ENCODE results near the gene MIB2. TPM values are rescaled to one million over a fixed set of nuclear protein-coding genes. Genes with fewer than 3 reads are reported as not detected.

Gene MIB2
- total RNA-seq, 1 donor from 2014 or later, result 66.8 TPM

- intact Hi-C loops (cut with DNase I), result no loop called here
- Histone ChIP-seq H3K27ac (no peak overlapping the region), H3K27me3 (peaks cover 4% of the 10 kb centered on the region), H3K4me1 (peaks cover 26% of the 10 kb centered on the region), H3K4me3 (no peak overlapping the region), H3K9me3 (no peaks in the 10 kb centered on the region), H3K36me3 (no peaks in the 10 kb centered on the region)
- DNase-seq (ENCODE audit: extremely low spot score in 2 of 2), result no peak
- TF ChIP-seq POLR2AphosphoS5 (IDR thresholded peaks at IDR 0.05; ENCODE audit: insufficient read depth in 1 of 2, low read depth in 1 of 2) (no peak), POLR2A (IDR thresholded peaks at IDR 0.05) (no peak)
- TF ChIP-seq, protein P1, sequence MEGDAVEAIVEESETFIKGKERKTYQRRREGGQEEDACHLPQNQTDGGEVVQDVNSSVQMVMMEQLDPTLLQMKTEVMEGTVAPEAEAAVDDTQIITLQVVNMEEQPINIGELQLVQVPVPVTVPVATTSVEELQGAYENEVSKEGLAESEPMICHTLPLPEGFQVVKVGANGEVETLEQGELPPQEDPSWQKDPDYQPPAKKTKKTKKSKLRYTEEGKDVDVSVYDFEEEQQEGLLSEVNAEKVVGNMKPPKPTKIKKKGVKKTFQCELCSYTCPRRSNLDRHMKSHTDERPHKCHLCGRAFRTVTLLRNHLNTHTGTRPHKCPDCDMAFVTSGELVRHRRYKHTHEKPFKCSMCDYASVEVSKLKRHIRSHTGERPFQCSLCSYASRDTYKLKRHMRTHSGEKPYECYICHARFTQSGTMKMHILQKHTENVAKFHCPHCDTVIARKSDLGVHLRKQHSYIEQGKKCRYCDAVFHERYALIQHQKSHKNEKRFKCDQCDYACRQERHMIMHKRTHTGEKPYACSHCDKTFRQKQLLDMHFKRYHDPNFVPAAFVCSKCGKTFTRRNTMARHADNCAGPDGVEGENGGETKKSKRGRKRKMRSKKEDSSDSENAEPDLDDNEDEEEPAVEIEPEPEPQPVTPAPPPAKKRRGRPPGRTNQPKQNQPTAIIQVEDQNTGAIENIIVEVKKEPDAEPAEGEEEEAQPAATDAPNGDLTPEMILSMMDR (IDR thresholded peaks at IDR 0.05), result no peak
Observed at GRCh38 chr1:1627261-1627828, 12.0 kb downstream of the MIB2 start.

DNA sequence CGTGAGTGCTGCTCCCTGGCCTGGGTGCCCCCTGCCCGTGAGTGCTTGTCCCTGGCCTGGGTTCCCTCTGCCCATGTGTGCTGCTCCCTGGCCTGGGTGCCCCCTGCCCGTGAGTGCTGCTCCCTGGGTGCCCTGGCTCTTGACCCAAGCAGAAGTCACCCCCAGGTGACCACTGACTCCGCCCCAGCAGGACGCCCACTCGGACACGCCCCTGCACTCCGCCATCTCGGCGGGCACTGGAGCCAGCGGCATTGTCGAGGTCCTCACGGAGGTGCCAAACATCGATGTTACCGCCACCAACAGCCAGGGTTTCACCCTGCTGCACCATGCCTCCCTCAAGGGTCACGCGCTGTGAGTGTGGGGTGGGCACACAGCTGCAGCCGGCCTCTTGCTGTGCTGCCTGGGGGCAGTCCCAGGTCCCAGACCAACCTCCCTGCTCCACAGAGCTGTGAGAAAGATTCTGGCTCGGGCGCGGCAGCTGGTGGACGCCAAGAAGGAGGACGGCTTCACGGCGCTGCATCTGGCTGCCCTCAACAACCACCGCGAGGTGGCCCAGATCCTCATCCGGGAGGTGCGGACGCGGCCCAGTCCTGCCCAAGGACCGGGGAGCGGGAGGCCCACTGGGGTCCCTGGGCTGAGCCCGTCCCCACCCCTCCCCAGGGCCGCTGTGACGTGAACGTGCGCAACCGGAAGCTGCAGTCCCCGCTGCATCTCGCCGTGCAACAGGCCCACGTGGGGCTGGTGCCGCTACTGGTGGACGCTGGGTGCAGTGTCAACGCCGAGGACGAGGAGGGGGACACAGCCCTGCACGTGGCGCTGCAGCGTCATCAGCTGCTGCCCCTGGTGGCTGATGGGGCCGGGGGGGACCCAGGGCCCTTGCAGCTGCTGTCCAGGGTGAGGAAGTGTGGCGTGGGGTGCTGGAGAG is 12.8 kb downstream of the MIB2 start:
- Histone ChIP-seq H3K27me3 (peaks cover 4% of the 10 kb centered on the region), H3K27ac (no peak overlapping the region), H3K4me3 (no peak overlapping the region), H3K9me3 (no peaks in the 10 kb centered on the region), H3K36me3 (no peaks in the 10 kb centered on the region), H3K4me1 (peaks cover 26% of the 10 kb centered on the region)
- intact Hi-C loops (cut with DNase I), result no loop called here
- DNase-seq (ENCODE audit: extremely low spot score in 2 of 2), result no peak
- TF ChIP-seq POLR2A (IDR thresholded peaks at IDR 0.05) (no peak), POLR2AphosphoS5 (IDR thresholded peaks at IDR 0.05; ENCODE audit: insufficient read depth in 1 of 2, low read depth in 1 of 2) (no peak)
- TF ChIP-seq, protein P1 (IDR thresholded peaks at IDR 0.05), result no peak

DNA sequence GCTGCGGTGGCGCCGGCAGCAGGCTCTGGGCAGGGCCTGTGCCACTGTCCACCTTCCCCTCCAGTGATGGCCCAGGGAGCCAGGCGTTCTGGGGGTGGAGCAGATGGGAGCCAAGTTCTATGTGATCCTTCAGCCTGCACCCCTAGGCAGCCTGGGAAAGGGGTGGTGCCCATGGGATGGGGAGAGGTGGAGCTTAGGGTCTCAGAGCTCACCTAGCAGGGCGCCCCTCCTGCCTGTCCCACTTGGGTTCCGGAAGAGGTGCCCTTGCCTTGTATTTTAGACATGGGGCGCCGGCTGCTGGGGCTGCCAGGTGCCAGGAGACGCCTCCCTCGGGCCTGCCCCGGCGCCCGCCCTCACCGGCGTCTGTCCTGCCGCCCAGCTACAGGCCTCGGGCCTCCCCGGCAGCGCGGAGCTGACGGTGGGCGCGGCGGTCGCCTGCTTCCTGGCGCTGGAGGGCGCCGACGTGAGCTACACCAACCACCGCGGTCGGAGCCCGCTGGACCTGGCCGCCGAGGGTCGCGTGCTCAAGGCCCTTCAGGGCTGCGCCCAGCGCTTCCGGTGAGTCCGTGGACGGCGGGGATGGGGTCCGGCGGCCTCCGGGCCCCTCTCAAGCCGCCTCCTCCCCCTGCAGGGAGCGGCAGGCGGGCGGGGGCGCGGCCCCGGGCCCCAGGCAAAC is 13.6 kb downstream of the MIB2 start:
- intact Hi-C loops (cut with DNase I), result no loop called here
- peaks cover 26% of the 10 kb centered on the region for H3K4me1 ChIP-seq

DNA sequence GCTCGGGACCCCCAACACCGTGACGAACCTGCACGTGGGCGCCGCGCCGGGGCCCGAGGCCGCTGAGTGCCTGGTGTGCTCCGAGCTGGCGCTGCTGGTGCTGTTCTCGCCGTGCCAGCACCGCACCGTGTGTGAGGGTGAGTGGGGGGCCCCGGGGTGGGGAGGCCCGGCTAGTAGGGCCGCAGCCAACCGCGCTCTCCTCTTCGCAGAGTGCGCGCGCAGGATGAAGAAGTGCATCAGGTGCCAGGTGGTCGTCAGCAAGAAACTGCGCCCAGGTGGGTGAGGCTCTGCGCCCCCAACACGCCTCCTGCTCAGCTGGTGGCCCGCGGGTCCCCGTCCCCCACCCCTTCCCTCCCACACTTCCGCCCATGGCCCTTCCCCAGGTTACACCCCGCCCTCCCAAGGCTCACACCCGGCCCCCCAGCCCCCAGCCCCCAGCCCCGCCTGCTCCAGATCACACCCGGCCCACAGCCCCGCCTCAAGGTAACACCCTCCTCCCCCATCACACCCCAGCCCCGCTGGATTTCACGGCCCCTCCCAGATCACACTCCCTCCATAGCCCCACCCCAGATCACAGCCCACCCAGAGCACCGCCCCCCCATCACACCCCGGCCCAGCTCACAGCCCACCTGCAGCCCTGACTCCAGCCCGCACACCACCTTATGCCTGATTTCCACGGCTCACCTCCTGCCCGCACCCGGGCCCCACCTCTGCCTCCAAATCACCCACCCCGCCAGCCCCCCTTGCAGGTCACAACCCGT is 14.3 kb downstream of the MIB2 start:
- intact Hi-C loops (cut with DNase I), result no loop called here
- TF ChIP-seq, protein P1 (IDR thresholded peaks at IDR 0.05), result no peak
- TF ChIP-seq POLR2AphosphoS5 (IDR thresholded peaks at IDR 0.05; ENCODE audit: insufficient read depth in 1 of 2, low read depth in 1 of 2), result no peak
- no peak for TF ChIP-seq POLR2A (IDR thresholded peaks at IDR 0.05)
- peak overlapping the region in 1 of 2 donors; percentile 24 for H3K4me3 ChIP-seq
- no peaks in the 10 kb centered on the region for H3K9me3 ChIP-seq
- peaks cover 26% of the 10 kb centered on the region for H3K4me1 ChIP-seq
- DNase-seq (ENCODE audit: extremely low spot score in 2 of 2), result no peak
- H3K27me3 ChIP-seq, result peaks cover 4% of the 10 kb centered on the region
- H3K27ac ChIP-seq, result peak overlapping the region; percentile 82
- no peaks in the 10 kb centered on the region for H3K36me3 ChIP-seq

More for the DNA sequence above, 13.6 kb downstream of the MIB2 start:
- H3K4me3 ChIP-seq, result peak overlapping the region in 1 of 2 donors; percentile 24
- H3K27ac ChIP-seq, result no peak overlapping the region
- H3K9me3 ChIP-seq, result no peaks in the 10 kb centered on the region
- DNase-seq (ENCODE audit: extremely low spot score in 2 of 2), result no peak
- no peaks in the 10 kb centered on the region for H3K36me3 ChIP-seq
- TF ChIP-seq, protein P1 (IDR thresholded peaks at IDR 0.05), result no peak
- TF ChIP-seq POLR2A (IDR thresholded peaks at IDR 0.05) (no peak), POLR2AphosphoS5 (IDR thresholded peaks at IDR 0.05; ENCODE audit: insufficient read depth in 1 of 2, low read depth in 1 of 2) (no peak)
- peaks cover 4% of the 10 kb centered on the region for H3K27me3 ChIP-seq

Data from vagina (tissue), 2 donors.